Measurements from ENCODE around the gene THSD4.

GRCh38 chr15:71115567-71116351 lies 488 bp downstream of the THSD4 start:
- no peak for TF ChIP-seq REST (IDR thresholded peaks at IDR 0.05; ENCODE audit: insufficient read depth in 1 of 2, low read depth in 2 of 2, low read length in 1 of 2)
- peak; percentile 76; the same call in 1 of the 2 replicates for TF ChIP-seq CTCF (IDR thresholded peaks at IDR 0.05)
- TF ChIP-seq POLR2AphosphoS5 (IDR thresholded peaks at IDR 0.05; ENCODE audit: low read depth, low read length): no peak
- TF ChIP-seq SIN3A (IDR thresholded peaks at IDR 0.05; ENCODE audit: borderline replicate concordance, insufficient read depth, low read depth, low read length): peak; percentile 68; the same call in 1 of the 2 replicates
